DND-41 (cell line): Measurements from ENCODE around the gene SLAMF9.

ENCODE experiments used
- EZH2 ChIP-seq: IDR thresholded peaks from 3 replicates; pipeline ENCODE4 v1.6.1; 2012; ENCODE audit warnings: borderline replicate concordance, low read depth, mild to moderate bottlenecking, moderate library complexity, low read length, inconsistent platforms; ENCODE audit not compliant: severe bottlenecking
- TF ChIP-seq, protein P1 (sequence below): IDR thresholded peaks from 2 replicates; pipeline ENCODE4 v1.5.1; 2012; ENCODE audit warnings: borderline replicate concordance, low read length, moderate library complexity, mild to moderate bottlenecking; ENCODE audit not compliant: poor library complexity, severe bottlenecking; ENCODE audit errors: extremely low read depth

- TF ChIP-seq, protein P1, sequence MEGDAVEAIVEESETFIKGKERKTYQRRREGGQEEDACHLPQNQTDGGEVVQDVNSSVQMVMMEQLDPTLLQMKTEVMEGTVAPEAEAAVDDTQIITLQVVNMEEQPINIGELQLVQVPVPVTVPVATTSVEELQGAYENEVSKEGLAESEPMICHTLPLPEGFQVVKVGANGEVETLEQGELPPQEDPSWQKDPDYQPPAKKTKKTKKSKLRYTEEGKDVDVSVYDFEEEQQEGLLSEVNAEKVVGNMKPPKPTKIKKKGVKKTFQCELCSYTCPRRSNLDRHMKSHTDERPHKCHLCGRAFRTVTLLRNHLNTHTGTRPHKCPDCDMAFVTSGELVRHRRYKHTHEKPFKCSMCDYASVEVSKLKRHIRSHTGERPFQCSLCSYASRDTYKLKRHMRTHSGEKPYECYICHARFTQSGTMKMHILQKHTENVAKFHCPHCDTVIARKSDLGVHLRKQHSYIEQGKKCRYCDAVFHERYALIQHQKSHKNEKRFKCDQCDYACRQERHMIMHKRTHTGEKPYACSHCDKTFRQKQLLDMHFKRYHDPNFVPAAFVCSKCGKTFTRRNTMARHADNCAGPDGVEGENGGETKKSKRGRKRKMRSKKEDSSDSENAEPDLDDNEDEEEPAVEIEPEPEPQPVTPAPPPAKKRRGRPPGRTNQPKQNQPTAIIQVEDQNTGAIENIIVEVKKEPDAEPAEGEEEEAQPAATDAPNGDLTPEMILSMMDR = no peak
- TF ChIP-seq EZH2 = no peak
Observed at GRCh38 chr1:159937054-159937750, 16.8 kb downstream of the SLAMF9 start.
